GM18519 (cell line): ENCODE data around the gene AHCYL1.

ENCODE experiments used
- ATAC-seq: cut with Tn5 transposase; IDR thresholded peaks from one replicate; pipeline ENCODE4 v1.9.1; 2021; ENCODE audit warnings: mild to moderate bottlenecking, moderate library complexity; ENCODE audit not compliant: unreplicated experiment, low FRiP score

AHCYL1 gene

DNA sequence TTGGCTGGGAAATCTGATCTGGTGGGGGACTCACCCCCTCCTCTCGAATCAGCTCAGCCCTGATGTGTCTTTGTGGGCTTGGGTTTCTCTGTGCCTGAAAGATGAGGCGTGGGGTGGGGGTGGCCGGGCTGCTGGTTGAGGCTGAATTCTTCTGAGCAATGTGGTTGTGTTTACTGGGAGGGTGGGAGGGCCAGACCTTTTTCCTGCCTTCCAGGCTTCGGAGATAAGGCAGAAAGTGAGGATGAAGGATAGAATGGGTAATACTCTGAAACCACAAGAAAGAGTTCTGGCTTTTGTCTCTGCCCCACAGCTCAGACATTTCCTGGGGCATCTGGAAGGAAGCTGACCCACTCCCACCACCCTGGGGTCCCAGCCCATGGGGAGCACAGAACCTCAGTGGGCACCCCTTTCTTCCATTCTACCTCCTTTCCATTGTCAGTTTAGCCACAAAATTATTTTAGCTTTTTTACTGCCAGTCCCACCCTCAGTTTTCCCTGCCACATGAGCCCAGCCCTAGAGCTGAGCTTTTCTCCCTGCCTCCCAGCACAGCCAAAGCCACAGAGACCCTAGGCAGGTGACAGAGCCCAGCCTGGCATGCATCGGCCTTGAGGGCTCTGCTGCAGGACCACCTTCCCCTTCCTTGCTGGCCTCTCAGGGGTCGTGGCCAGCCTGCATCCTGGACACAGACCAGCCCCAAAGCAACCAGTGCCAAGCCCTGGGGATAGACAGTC is 74.7 kb downstream of the AHCYL1 start:
- ATAC-seq, result no peak

DNA sequence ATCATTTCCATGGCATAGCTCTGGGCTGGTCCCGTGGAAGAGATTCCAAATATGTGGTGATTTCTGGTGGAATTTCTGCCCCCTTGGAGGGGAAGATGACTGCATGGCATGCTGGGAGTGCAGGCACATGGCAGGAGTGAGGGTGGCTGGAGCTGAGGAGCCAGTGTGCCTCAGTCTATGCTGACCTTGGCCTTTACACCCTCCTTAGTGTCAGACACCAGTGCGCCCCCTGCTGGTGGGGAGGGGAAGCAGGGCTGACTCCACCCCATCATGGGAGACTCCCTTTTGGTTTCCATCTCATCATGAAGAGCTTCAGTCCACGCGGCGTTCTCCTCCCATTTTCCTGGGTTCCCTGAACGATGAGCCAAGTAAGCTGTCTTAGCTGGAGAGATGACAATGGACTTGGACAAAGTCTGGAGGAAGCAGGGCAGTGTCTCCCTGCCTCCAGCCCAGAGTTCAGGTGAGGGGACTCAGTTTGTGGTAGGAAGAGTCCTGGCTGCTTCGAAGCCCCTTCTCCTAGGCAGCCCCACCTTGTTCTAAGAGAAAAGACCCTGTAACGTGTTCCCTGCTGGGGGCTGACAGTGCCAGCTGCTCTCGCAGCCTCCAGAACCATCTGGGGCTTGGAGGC is 75.6 kb downstream of the AHCYL1 start:
- ATAC-seq, result no peak

DNA sequence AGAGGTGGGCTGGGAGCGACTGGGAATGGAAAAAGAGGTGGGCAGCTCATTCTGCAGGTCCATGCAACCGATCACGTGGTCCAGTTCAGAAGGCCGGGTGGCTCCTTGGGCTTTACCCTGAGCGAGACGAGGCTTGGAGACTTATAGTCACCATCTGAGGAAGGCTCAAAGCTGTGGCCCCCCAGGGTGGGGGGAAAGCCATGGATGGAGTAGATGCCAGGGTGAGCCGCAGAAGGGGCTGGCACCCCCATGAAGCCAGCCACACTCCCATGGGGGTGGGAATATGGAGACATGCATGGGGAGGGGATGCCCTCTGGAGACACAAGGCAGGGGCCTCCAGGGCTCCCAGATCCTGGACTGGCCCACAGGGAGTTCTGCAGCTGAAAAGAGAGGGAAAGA is 76.1 kb downstream of the AHCYL1 start:
- no peak for ATAC-seq

DNA sequence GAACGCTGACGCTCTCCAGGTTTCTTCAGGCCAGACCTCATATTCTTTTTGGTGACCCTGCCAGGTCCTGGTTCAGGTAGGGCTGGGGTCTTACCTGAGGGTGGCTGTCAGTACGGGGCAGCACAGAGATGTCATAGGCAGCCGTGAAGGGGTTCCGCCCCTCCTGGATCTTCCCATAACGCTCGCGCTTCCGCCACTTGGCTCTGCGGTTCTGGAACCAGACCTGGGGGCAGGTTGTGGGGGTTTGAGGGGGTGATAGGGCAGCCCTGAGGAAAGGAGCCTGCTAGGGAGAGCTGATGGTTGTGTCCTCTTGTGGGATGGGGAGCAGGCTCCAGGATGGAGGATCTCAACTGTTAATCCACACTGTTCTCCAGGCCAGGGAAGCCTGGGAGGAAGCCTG is 76.8 kb downstream of the AHCYL1 start:
- no peak for ATAC-seq

DNA sequence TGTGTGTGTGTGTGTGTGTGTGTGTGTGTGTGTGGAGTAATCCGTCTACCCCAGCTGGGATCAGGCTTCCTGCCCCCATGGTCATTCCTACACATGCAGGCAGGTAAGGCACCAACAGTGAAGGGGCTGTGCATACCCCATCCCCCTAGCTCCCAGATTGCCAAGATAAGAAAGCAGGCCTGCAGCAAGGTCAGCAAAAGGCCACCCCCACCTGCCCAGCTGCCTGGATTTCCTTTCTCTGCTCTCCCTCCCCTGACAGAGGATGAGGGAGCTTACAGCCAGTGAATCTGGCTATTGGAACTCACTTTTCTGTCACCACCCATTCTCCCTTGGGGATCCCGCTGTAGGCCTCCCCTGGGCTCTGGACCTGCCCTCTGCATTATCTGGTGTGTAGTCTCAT is 78.0 kb downstream of the AHCYL1 start:
- no peak for ATAC-seq

DNA sequence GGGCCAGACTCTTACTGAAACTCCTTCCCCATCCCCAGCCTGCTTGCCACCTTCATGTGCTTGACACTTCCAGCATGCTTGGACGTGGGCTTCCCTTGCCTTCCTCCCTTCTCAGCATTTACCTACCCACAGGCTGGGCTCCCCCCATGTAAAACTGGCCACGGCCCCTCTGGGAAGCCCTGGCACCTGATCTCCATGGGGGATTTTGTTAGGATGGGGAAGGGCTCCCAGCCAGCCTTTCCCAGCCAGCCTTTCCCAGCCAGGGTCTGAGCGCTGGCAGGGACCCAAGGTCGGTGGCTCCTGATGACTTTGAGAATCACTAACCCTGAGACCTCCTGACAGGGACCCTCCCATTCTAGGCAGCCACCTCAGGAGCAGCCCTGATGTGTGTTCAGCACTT is 79.2 kb downstream of the AHCYL1 start:
- no peak for ATAC-seq

DNA sequence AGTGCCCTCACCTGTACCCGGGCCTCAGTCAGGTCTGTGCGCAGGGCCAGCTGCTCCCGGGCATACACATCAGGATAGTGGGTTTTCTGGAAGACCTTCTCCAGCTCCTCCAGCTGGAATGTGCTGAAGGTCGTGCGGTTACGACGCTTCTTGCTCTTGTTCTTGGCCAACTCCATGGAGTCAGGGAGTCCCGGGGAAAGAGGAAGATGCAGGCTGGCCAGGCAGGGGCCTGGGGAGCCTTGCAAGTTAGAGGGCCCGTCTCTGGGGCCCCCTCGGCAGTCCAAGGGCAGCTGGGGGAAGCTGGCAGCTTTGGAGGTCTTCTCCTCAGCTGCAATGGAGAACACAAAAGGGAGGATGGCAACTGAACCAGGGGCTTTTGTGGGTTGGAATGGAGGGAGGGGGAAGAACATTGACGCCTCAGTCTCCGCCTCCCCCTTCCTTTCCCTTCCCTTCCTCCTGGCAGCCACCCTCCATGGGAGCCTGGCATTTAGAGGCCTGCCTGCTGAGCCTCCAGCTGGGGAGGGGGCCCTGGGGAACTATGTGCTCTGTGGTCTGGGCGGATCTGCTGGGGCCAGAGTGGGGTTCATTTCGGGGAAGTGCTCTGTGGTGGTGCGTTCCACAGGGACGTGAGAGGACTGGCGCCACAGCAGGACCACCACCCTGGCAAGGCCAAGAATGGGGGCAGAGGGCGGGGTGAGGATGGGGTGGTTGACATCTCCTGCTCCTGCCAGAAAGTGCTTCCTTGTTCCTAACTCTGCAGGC is 80.2 kb downstream of the AHCYL1 start:
- ATAC-seq, result no peak

DNA sequence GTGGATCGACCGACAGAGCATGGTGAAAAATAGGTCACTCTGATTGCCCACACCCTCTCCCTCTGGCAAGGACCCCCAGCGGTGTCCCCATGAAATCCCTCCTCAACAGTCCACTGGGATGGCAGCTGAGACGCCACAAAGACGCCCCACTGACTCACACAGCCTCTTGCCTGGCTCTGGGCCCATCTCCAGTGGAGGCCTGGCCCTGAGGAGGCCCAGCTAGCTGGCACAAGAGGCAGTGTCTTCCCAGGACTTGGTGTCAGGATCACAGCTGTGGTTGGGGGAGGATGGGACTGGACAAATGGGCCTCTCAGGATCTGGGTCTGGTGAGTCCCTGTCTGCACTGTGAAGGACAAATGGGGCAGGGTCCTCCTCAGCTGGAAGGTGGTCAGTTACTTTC is 81.3 kb downstream of the AHCYL1 start:
- no peak for ATAC-seq

DNA sequence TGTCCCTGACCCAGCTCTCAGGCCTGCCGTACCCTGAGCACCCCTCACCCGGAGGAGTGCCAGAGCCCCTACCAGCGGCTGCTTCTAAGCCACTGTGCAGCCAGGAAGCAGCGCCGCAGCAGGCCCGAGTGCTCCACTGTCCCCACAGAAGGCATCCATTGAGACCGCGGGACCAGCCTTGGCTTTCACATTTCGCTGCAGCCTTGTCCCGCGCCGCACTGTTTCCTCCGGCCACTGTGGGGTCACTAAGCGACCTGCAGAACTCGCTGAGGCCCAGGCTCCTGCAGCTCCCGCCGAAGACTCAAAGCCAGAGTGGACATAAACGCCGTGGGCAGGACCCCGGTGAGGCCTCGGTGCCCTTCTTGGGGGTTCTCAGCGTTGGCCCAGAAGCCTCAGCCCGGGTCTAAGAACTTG is 82.9 kb downstream of the AHCYL1 start:
- ATAC-seq, result no peak

DNA sequence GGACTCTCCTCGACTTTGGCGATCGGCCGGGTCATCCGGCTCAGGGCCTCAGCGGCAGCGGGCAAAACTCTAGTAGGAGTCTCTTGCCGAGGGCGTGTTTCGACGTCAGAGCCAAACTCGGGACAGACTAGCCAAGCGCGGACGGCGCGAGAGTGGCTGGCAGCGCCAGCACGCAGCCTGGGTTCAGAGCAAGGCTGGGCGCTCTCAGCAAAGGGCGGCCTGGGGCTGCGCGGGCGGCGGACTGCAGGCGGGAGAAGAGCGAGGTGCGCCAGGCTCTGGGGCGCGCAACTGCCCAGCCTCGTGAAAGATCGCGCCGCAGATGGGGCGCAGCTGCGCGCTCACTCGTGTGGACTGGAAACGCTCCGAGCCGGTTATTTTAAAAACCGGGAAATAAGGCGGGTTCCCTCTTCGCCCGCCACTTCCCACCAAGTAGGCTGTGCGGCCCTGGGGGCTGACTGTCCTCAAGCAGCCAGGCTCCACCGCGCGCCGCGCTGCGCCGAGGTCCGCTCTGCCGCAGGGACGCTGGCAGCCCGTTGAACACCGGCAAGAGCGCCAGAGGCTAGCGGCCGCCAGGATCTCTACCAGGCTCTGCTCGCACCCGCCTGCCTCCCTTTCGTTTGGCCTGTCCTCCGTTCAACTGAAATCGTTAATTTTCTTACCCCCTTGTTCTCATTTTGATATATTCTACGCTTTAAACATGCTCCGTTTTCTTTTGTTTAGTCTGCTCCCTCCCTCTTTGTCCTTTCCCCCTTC is 83.5 kb downstream of the AHCYL1 start:
- ATAC-seq, result no peak

DNA sequence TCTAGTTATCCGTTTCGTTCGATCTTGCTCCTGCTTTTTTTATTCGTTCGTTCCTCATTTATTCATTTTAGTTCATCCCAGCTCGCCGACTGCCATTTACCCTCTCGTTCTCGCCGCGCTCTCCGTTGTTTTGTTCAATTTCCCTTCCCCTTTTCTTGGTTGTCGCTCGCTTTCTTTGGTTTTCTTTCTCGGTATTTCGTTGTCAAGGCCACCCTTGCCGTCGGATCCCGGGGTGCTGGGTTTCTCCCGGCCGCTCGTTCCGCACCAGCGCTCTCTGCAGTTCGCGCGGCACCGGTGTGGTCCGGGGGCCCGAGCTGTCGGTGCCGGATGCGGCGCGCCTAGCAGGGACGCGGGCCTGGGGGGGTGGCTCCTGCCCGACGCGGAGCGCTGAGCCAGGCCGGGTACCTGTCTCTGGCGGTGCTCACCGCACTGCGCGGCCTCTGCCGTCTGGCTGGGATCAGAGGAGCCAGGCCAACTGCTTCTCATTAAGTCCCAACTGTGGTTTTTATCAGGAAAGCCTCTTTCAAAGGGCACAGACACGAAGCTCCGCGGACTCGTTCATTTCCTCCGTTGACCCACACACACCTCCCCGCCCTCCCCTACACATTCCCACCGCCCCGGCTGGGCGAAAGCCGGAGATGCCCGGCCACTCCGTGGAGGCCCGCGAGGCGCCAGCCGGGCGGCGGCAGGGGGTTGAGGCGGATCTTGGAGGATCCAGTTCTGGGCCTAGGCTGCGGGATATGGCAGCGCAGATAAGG is 84.3 kb downstream of the AHCYL1 start:
- no peak for ATAC-seq

DNA sequence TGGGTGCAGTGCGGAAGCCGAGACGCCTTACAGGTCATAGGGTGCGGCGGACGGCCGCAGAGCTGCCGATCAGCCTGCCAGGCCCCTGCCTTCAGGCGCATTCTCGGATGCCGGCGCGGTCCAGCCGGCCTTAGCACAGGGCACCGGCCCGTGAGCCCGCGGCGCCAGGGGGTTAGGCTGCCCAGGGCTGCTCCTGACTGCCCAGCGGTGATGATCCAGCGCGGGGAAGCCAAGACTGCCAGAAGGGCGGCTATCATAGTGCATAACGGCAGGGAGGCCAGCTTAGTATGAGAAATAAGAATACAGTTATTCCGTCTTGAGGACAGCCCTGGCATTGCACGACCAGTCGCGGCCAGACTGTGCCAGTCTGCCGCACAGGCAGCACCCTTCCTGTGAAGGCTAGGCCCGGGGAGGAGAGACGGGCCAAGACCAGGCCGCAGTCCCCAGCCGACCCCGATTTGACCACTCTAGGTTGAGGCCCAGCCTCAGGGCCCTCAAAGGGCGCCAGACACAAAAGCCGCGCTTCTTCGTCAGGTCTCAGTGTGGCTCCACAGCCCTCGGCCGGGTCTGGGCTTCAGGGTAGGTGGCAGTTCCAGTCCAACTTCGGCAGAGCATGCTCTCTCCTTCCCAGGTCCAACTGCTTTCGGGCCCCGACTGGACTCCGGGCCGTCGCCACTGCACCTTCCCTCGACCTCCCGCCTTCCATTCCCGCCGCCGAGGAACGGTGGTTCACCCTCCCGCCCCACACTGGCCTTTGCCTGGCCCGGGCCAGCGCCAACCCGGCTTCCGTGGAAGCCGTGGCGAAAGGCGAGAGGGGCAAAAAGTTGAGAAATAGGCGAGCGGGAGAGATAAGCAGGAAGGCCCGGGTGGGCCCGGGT is 85.1 kb downstream of the AHCYL1 start:
- no peak for ATAC-seq

DNA sequence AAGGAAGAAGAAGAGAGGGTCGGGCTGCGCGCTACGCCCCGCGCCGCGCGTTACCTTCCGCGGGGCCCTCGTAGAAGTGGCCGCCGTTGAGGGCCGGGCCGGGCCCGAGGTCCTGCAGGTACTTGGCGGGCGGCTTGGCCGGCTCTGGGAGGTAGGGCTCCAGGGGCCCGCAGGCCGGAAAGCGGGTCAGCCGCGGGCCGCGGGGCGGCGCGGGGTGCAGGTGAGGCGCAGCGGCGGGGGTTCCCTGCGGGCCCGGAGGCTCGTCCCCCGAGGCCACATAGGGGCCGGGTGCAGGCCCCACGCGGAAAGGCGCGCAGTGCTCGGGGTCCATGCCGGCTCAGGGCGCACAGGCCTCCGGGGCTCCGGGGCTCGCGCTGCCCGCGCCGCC is 85.7 kb downstream of the AHCYL1 start:
- no peak for ATAC-seq

DNA sequence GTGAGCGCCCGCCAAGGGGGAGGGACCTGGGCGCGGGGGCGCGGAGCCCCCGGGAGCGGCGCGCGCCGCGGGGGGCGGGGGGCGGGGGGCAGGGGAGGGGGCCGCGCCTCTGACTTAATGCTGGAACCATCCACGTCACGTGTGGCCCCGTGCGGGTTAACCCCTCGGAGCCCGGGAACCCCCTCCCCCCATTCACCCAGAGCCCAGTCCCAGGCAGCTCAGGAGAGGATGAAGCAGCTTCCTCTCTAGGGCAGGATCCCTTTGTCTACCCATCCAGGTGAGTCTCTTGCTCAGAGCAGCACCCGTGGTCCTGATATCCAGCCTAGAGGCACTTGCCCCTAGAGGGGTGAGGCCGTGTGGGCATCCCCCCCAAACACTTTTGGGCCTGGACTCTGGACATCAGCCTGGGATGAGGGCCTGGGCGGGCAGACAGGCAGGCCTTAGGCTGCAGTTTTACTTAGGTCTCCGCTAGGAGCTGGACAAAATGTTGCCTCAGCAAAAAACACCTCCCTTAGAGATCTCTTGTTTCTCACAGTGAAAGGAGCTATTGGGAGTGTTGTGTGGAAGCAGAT is 86.2 kb downstream of the AHCYL1 start, which contains the start of gene ALX3:
Gene ALX3 (minus strand): TSS at position 2 of the 572 bp plus-strand sequence. CDS start 60 bp downstream, outside the sequence.
- ATAC-seq, result no peak
